ENCODE measurements around the gene MCAM.
A peak's percentile ranks its signal among the peaks of the same experiment; 100 is the strongest.

MCAM gene

DNA sequence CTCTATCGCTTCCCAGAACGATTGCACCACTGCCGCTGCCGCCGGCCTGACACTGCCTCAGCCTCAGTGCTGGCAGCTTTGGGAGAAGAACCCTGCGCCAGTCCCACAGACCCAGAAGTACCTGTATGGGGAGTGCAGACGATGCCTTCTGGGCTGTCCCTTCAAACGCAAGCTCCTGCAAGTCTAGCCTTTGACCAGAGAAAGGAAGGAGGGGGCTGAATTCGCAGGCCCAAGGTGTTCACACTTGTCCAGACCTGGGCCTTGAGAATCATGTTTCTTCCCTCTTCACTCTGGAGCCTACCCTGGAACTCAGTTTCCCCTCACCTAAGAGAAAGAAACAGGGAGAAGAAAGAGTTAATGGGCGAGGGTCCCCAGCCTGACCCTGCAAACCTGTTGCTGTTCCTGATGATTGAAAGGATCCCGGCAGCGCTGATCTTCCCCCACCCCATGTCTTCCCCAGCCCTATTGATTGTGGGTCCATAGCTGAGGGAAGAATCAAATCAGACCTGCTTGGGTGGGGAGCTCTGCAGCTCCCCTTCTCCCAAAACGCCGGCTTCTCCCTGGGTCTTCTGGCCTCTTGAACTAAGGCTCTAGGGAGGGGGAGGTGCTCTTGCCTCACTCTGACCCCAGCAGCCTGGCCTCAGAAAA lies 786 bp upstream of the MCAM start:
- ATAC-seq = no peak
- TF ChIP-seq ESRRG (CRISPR knock-in tag; IDR thresholded peaks at IDR 0.05) (no peak), ZNF8 (CRISPR knock-in tag; IDR thresholded peaks at IDR 0.05) (no peak), ARNTL (CRISPR knock-in tag; IDR thresholded peaks at IDR 0.05; ENCODE audit: borderline replicate concordance, low read depth) (no peak), ZFP3 (CRISPR knock-in tag; IDR thresholded peaks at IDR 0.05) (no peak), TOX (CRISPR knock-in tag; IDR thresholded peaks at IDR 0.05; ENCODE audit: borderline replicate concordance) (no peak), RARB (CRISPR knock-in tag; IDR thresholded peaks at IDR 0.05) (no peak), ZNF70 (CRISPR knock-in tag; IDR thresholded peaks at IDR 0.05) (no peak), SNAI2 (CRISPR knock-in tag; IDR thresholded peaks at IDR 0.05) (no peak), OSR1 (CRISPR knock-in tag; IDR thresholded peaks at IDR 0.05) (no peak)
- TF ChIP-seq, protein P1, sequence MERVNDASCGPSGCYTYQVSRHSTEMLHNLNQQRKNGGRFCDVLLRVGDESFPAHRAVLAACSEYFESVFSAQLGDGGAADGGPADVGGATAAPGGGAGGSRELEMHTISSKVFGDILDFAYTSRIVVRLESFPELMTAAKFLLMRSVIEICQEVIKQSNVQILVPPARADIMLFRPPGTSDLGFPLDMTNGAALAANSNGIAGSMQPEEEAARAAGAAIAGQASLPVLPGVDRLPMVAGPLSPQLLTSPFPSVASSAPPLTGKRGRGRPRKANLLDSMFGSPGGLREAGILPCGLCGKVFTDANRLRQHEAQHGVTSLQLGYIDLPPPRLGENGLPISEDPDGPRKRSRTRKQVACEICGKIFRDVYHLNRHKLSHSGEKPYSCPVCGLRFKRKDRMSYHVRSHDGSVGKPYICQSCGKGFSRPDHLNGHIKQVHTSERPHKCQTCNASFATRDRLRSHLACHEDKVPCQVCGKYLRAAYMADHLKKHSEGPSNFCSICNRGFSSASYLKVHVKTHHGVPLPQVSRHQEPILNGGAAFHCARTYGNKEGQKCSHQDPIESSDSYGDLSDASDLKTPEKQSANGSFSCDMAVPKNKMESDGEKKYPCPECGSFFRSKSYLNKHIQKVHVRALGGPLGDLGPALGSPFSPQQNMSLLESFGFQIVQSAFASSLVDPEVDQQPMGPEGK (CRISPR knock-in tag; IDR thresholded peaks at IDR 0.05; ENCODE audit: borderline replicate concordance) = no peak
- TF ChIP-seq, protein P2, sequence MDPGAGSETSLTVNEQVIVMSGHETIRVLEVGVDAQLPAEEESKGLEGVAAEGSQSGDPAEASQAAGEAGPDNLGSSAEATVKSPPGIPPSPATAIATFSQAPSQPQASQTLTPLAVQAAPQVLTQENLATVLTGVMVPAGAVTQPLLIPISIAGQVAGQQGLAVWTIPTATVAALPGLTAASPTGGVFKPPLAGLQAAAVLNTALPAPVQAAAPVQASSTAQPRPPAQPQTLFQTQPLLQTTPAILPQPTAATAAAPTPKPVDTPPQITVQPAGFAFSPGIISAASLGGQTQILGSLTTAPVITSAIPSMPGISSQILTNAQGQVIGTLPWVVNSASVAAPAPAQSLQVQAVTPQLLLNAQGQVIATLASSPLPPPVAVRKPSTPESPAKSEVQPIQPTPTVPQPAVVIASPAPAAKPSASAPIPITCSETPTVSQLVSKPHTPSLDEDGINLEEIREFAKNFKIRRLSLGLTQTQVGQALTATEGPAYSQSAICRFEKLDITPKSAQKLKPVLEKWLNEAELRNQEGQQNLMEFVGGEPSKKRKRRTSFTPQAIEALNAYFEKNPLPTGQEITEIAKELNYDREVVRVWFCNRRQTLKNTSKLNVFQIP (CRISPR knock-in tag; IDR thresholded peaks at IDR 0.05; ENCODE audit: borderline replicate concordance, low read depth) = no peak
- TF ChIP-seq, protein P3, sequence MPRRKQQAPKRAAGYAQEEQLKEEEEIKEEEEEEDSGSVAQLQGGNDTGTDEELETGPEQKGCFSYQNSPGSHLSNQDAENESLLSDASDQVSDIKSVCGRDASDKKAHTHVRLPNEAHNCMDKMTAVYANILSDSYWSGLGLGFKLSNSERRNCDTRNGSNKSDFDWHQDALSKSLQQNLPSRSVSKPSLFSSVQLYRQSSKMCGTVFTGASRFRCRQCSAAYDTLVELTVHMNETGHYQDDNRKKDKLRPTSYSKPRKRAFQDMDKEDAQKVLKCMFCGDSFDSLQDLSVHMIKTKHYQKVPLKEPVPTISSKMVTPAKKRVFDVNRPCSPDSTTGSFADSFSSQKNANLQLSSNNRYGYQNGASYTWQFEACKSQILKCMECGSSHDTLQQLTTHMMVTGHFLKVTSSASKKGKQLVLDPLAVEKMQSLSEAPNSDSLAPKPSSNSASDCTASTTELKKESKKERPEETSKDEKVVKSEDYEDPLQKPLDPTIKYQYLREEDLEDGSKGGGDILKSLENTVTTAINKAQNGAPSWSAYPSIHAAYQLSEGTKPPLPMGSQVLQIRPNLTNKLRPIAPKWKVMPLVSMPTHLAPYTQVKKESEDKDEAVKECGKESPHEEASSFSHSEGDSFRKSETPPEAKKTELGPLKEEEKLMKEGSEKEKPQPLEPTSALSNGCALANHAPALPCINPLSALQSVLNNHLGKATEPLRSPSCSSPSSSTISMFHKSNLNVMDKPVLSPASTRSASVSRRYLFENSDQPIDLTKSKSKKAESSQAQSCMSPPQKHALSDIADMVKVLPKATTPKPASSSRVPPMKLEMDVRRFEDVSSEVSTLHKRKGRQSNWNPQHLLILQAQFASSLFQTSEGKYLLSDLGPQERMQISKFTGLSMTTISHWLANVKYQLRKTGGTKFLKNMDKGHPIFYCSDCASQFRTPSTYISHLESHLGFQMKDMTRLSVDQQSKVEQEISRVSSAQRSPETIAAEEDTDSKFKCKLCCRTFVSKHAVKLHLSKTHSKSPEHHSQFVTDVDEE (CRISPR knock-in tag; IDR thresholded peaks at IDR 0.05) = no peak
- TF ChIP-seq, protein P4, sequence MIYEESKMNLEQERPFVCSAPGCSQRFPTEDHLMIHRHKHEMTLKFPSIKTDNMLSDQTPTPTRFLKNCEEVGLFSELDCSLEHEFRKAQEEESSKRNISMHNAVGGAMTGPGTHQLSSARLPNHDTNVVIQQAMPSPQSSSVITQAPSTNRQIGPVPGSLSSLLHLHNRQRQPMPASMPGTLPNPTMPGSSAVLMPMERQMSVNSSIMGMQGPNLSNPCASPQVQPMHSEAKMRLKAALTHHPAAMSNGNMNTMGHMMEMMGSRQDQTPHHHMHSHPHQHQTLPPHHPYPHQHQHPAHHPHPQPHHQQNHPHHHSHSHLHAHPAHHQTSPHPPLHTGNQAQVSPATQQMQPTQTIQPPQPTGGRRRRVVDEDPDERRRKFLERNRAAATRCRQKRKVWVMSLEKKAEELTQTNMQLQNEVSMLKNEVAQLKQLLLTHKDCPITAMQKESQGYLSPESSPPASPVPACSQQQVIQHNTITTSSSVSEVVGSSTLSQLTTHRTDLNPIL (CRISPR knock-in tag; IDR thresholded peaks at IDR 0.05; ENCODE audit: low read depth) = no peak

DNA sequence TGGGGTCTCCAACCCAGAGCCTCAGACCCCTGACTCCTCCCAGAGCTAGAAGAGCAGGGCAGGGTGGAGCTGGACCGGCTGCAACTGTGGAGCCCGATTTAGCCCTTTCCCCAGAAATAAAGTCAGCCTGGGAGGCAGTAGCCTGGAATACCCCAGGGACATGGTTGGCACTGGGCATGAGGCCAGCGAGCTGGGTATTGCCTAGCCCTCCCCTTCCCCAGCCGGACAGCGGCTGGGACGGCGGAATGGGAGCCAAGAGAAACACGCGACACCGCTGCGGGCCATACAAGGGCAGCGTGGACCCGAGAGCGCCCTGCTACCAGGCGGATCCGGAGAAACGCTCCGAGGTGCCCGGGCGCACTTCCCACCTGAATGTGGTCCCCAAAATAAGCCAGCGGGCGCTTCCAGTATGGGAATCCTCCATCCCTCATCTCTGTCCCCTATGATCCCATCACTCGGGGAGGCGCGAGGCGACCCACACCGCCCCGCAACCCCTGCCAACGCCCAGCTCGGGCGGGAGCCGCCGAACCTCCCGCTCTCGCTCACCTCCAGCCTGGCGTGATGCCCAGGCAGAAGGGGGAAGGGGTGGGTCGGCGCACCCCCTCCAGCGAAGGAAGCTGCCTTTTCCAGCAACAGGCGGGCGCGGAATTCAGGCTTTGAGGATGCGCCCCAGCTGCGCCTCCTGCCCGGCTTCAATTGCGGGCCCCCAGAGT lies 758 bp downstream of the MCAM start:
- peak; percentile 46 for ATAC-seq
- TF ChIP-seq ZNF8 (CRISPR knock-in tag; IDR thresholded peaks at IDR 0.05) (no peak), BACH2 (CRISPR knock-in tag; IDR thresholded peaks at IDR 0.05; ENCODE audit: borderline replicate concordance) (no peak), CSDC2 (CRISPR knock-in tag; IDR thresholded peaks at IDR 0.05) (no peak), TCF4 (CRISPR knock-in tag; IDR thresholded peaks at IDR 0.05; ENCODE audit: borderline replicate concordance) (no peak), ESRRG (CRISPR knock-in tag; IDR thresholded peaks at IDR 0.05) (no peak), TOX (CRISPR knock-in tag; IDR thresholded peaks at IDR 0.05; ENCODE audit: borderline replicate concordance) (no peak), ARNTL (CRISPR knock-in tag; IDR thresholded peaks at IDR 0.05; ENCODE audit: borderline replicate concordance, low read depth) (no peak), PPARA (CRISPR knock-in tag; IDR thresholded peaks at IDR 0.05; ENCODE audit: borderline replicate concordance) (no peak), ZFP3 (CRISPR knock-in tag; IDR thresholded peaks at IDR 0.05) (no peak), GLIS3 (CRISPR knock-in tag; IDR thresholded peaks at IDR 0.05) (no peak), ZFP30 (CRISPR knock-in tag; IDR thresholded peaks at IDR 0.05) (no peak)
- TF ChIP-seq, protein P3 (CRISPR knock-in tag; IDR thresholded peaks at IDR 0.05) = no peak
- TF ChIP-seq, protein P5, sequence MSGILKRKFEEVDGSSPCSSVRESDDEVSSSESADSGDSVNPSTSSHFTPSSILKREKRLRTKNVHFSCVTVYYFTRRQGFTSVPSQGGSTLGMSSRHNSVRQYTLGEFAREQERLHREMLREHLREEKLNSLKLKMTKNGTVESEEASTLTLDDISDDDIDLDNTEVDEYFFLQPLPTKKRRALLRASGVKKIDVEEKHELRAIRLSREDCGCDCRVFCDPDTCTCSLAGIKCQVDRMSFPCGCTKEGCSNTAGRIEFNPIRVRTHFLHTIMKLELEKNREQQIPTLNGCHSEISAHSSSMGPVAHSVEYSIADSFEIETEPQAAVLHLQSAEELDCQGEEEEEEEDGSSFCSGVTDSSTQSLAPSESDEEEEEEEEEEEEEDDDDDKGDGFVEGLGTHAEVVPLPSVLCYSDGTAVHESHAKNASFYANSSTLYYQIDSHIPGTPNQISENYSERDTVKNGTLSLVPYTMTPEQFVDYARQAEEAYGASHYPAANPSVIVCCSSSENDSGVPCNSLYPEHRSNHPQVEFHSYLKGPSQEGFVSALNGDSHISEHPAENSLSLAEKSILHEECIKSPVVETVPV (CRISPR knock-in tag; IDR thresholded peaks at IDR 0.05) = no peak
- TF ChIP-seq, protein P1 (CRISPR knock-in tag; IDR thresholded peaks at IDR 0.05; ENCODE audit: borderline replicate concordance) = no peak

Data from SK-N-SH treated with all-trans-retinoic acid at 6 μM for 48 hours (cell line).